ENCODE data around the gene MEIOB. TPM values are rescaled to one million over a fixed set of nuclear protein-coding genes. Genes with fewer than 3 reads are reported as not detected.

MEIOB gene
- total RNA-seq, 5 donors from 2014 or later (not counting 1 experiment from before 2014, with no cell fraction given) = 0.26 TPM; not detected in 4

DNA sequence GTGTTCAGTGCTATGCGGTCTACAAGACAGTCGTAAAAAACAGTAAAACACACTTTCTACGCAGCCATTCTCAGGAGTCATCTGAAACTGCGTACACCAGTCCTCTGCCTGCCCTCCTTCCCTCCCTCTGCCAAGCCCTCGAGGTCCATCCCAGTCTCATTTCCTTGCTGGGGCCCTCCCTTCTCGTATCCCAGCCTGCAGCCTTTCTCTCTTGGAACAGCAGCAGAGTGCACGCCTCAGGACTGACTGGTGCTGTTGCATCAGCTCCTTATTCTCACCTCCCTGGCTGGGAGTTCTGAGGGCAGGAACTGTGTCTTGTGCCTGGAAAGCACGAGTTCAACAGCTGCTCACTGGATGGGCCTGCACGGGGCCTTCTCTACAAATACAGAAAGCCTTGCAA, 32.4 kb downstream of the MEIOB start:
- ChIA-PET POLR2A (no interaction called here), CTCF (no interaction called here)
- no peaks in the 10 kb centered on the region for H3K36me3 ChIP-seq (ENCODE audit: control insufficient read depth in 2 of 2, extremely low read depth in 1 of 2, insufficient read depth in 1 of 2, low read length in 1 of 2)
- peaks cover 4% of the 10 kb centered on the region for H3K36me3 Mint-ChIP-seq
- no peak overlapping the region for H3K4me3 ChIP-seq (ENCODE audit: control insufficient read depth in 1 of 2, extremely low read depth in 1 of 2, low read length in 1 of 2)
- H3K9me3 Mint-ChIP-seq = no peaks in the 10 kb centered on the region
- H3K27ac Mint-ChIP-seq = no peak overlapping the region
- H3K27me3 ChIP-seq (replicated peaks in 1 of 2; ENCODE audit: control insufficient read depth in 2 of 2, extremely low read depth in 1 of 2, insufficient read depth in 2 of 2, low read length in 1 of 2) = peaks cover 0 to 3% of the 10 kb centered on the region in 2 experiments
- H3K4me3 Mint-ChIP-seq = no peak overlapping the region
- H3K9me3 ChIP-seq = no peaks in the 10 kb centered on the region
- H3K4me1 Mint-ChIP-seq = no peaks in the 10 kb centered on the region
- 74% methylated on average over 6 of the region's 9 CpGs for WGBS (ENCODE audit: insufficient coverage)
- no peaks in the 10 kb centered on the region for H3K27me3 Mint-ChIP-seq
- H3K4me1 ChIP-seq (ENCODE audit: control insufficient read depth in 1 of 2, extremely low read depth in 1 of 2, insufficient read depth in 2 of 2, low read length in 2 of 2) = no peaks in the 10 kb centered on the region
- ATAC-seq (replicated peaks in 1 of 4) = no peak
- DNase-seq = no peak
- no peak overlapping the region for H3K27ac ChIP-seq (ENCODE audit: low read length)

DNA sequence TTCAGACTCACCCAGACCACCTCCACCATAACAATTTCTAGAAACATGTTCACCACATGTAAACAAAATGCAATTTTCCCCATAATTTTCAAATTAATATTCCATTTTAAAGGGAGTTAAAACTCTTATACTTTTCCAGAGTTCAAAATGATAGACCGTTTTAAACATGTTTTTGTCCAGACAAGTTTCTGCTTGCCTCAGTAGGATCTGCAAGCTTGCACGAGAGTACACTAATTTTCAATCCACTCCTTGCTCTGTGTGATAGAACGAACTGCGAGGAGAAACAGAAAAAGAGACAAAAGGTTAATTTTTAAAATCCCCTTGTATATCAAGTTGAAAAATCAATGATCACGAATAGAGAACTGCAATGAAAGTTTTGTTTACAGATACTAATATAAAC, 37.9 kb downstream of the MEIOB start:
- Histone ChIP-seq H3K36me3 (ENCODE audit: control insufficient read depth in 2 of 2, extremely low read depth in 1 of 2, insufficient read depth in 1 of 2, low read length in 1 of 2) (no peaks in the 10 kb centered on the region), H3K4me1 (ENCODE audit: control insufficient read depth in 1 of 2, extremely low read depth in 1 of 2, insufficient read depth in 2 of 2, low read length in 2 of 2) (peaks cover 0 to 2% of the 10 kb centered on the region in 2 experiments), H3K9me3 (no peaks in the 10 kb centered on the region), H3K27me3 (replicated peaks in 1 of 2; ENCODE audit: control insufficient read depth in 2 of 2, extremely low read depth in 1 of 2, insufficient read depth in 2 of 2, low read length in 1 of 2) (no peaks in the 10 kb centered on the region), H3K4me3 (ENCODE audit: control insufficient read depth in 1 of 2, extremely low read depth in 1 of 2, low read length in 1 of 2) (no peak overlapping the region), H3K27ac (ENCODE audit: low read length) (no peak overlapping the region)
- DNase-seq = no peak
- peaks cover 3% of the 10 kb centered on the region for H3K36me3 Mint-ChIP-seq
- POLR2A ChIA-PET = no interaction called here
- H3K4me3 Mint-ChIP-seq = no peak overlapping the region
- CTCF ChIA-PET = no interaction called here
- no peaks in the 10 kb centered on the region for H3K9me3 Mint-ChIP-seq
- no peak for ATAC-seq (replicated peaks in 1 of 4)
- 80% methylated on average over 2 of the region's 5 CpGs for WGBS (ENCODE audit: insufficient coverage)
- H3K27ac Mint-ChIP-seq = no peak overlapping the region
- H3K27me3 Mint-ChIP-seq = no peaks in the 10 kb centered on the region
- peaks cover 6 to 17% (median 14%) of the 10 kb centered on the region in 3 donors for H3K4me1 Mint-ChIP-seq

- Histone ChIP-seq H3K36me3 (ENCODE audit: control insufficient read depth in 2 of 2, extremely low read depth in 1 of 2, insufficient read depth in 1 of 2, low read length in 1 of 2) (no peaks in the 10 kb centered on the region), H3K4me1 (ENCODE audit: control insufficient read depth in 1 of 2, extremely low read depth in 1 of 2, insufficient read depth in 2 of 2, low read length in 2 of 2) (peaks cover 2 to 7% of the 10 kb centered on the region in 2 experiments), H3K4me3 (ENCODE audit: control insufficient read depth in 1 of 2, extremely low read depth in 1 of 2, low read length in 1 of 2) (no peak overlapping the region), H3K9me3 (no peaks in the 10 kb centered on the region), H3K27ac (ENCODE audit: low read length) (no peak overlapping the region), H3K27me3 (replicated peaks in 1 of 2; ENCODE audit: control insufficient read depth in 2 of 2, extremely low read depth in 1 of 2, insufficient read depth in 2 of 2, low read length in 1 of 2) (no peaks in the 10 kb centered on the region)
- CTCF ChIA-PET = interaction anchor here (0.6 to 0.7 kb wide), 2 partner anchors 8 to 187 kb away, joined by 6 to 7 read pairs; no protein-coding TSS in a partner anchor
- no peak for DNase-seq
- ATAC-seq (replicated peaks in 1 of 4) = no peak
- Mint-ChIP-seq H3K36me3 (peaks cover 3% of the 10 kb centered on the region), H3K27me3 (no peaks in the 10 kb centered on the region), H3K9me3 (no peaks in the 10 kb centered on the region), H3K4me1 (peaks cover 16 to 27% (median 17%) of the 10 kb centered on the region in 3 donors), H3K27ac (no peak overlapping the region), H3K4me3 (no peak overlapping the region)
- POLR2A ChIA-PET = no interaction called here
- WGBS (ENCODE audit: insufficient coverage) = 83% methylated on average over 6 of the region's 9 CpGs
These were observed 39.0 kb downstream of the MEIOB start for GRCh38 chr16:1832838-1833454.

DNA sequence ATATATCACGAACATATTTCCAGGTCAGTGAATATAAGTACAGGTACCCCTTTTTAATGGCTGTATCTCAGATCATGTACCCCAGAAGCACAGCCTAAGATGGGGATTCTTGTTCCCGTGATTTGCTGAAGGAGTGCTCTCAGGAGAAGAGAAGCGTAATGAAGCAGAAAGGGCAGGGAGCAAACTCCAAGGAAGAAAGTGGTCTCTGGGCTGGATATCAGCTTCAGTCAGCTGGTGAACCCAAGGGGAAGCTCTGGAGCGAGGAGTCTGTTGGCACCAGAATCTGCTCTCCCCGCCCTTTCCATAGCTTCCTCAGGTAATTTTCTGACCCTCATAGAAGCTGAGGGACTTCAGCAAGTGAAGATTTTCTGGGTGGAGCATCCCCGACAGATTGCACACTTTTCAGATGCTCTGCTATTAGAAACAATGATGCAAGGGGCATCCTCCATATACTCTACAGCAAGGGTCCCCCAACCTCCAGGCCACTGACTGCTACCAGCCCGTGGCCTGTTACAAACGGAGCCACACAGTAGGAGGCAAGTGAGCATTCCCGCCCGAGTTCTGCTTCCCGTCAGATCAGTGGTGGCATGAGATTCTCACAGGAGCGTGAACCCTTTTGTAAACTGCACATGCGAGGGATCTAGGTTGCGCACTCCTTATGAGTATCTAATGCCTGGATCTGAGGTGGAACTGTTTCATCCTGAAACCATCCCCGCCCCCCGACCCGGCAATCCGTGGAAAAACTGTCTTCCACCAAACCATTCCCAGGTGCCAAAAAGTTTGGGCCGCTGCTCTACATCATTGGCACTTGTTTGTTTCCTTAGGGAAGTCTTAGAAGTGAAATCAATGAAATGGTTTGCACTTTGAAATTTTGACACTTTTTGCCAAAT, 40.5 kb downstream of the MEIOB start:
- Mint-ChIP-seq H3K4me1 (peaks cover 24 to 36% (median 26%) of the 10 kb centered on the region in 3 donors), H3K27ac (no peak overlapping the region), H3K4me3 (no peak overlapping the region), H3K36me3 (peaks cover 3% of the 10 kb centered on the region), H3K9me3 (no peaks in the 10 kb centered on the region), H3K27me3 (no peaks in the 10 kb centered on the region)
- ChIA-PET CTCF (no interaction called here), POLR2A (no interaction called here)
- no peaks in the 10 kb centered on the region for H3K9me3 ChIP-seq
- DNase-seq (no peak), ATAC-seq (replicated peaks in 1 of 4) (no peak)
- no peak overlapping the region for H3K4me3 ChIP-seq (ENCODE audit: control insufficient read depth in 1 of 2, extremely low read depth in 1 of 2, low read length in 1 of 2)
- no peaks in the 10 kb centered on the region for H3K36me3 ChIP-seq (ENCODE audit: control insufficient read depth in 2 of 2, extremely low read depth in 1 of 2, insufficient read depth in 1 of 2, low read length in 1 of 2)
- peaks cover 8 to 16% of the 10 kb centered on the region in 2 experiments for H3K4me1 ChIP-seq (ENCODE audit: control insufficient read depth in 1 of 2, extremely low read depth in 1 of 2, insufficient read depth in 2 of 2, low read length in 2 of 2)
- H3K27me3 ChIP-seq (replicated peaks in 1 of 2; ENCODE audit: control insufficient read depth in 2 of 2, extremely low read depth in 1 of 2, insufficient read depth in 2 of 2, low read length in 1 of 2) = no peaks in the 10 kb centered on the region
- WGBS (ENCODE audit: insufficient coverage) = 93% methylated on average over 13 of the region's 19 CpGs
- no peak overlapping the region for H3K27ac ChIP-seq (ENCODE audit: low read length)

DNA sequence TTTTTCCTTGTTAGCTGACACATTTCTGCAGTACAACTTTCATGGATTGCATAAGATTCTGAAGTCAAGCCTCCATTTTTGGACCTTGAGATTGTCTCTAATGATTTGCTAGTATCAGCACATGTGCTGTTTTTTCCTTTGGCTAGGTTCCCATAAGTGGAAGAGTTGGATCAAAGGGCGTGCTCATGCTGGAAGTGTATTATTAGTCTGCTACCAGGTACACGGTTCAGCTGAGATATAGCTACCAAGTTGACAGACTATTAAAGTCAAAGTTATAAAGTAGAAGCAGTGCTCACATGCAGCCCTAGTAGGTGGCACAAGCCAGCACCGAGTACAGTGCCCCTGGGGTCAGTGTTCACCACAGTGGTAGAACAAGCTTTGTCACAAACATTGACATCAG, 41.8 kb downstream of the MEIOB start:
- ChIA-PET POLR2A (no interaction called here), CTCF (no interaction called here)
- H3K36me3 Mint-ChIP-seq = peaks cover 3% of the 10 kb centered on the region
- H3K9me3 ChIP-seq = no peaks in the 10 kb centered on the region
- no peak for ATAC-seq (replicated peaks in 1 of 4)
- no peak overlapping the region for H3K4me3 ChIP-seq (ENCODE audit: control insufficient read depth in 1 of 2, extremely low read depth in 1 of 2, low read length in 1 of 2)
- no peaks in the 10 kb centered on the region for H3K9me3 Mint-ChIP-seq
- peaks cover 26 to 43% (median 31%) of the 10 kb centered on the region in 3 donors for H3K4me1 Mint-ChIP-seq
- 88% methylated on average over 3 of the region's 3 CpGs for WGBS (ENCODE audit: insufficient coverage)
- H3K27me3 ChIP-seq (replicated peaks in 1 of 2; ENCODE audit: control insufficient read depth in 2 of 2, extremely low read depth in 1 of 2, insufficient read depth in 2 of 2, low read length in 1 of 2) = no peaks in the 10 kb centered on the region
- no peak overlapping the region for H3K27ac ChIP-seq (ENCODE audit: low read length)
- H3K27me3 Mint-ChIP-seq = no peaks in the 10 kb centered on the region
- no peak overlapping the region for H3K4me3 Mint-ChIP-seq
- no peak for DNase-seq
- no peak overlapping the region for H3K27ac Mint-ChIP-seq
- no peaks in the 10 kb centered on the region for H3K36me3 ChIP-seq (ENCODE audit: control insufficient read depth in 2 of 2, extremely low read depth in 1 of 2, insufficient read depth in 1 of 2, low read length in 1 of 2)
- peaks cover 9 to 24% of the 10 kb centered on the region in 2 experiments for H3K4me1 ChIP-seq (ENCODE audit: control insufficient read depth in 1 of 2, extremely low read depth in 1 of 2, insufficient read depth in 2 of 2, low read length in 2 of 2)

DNA sequence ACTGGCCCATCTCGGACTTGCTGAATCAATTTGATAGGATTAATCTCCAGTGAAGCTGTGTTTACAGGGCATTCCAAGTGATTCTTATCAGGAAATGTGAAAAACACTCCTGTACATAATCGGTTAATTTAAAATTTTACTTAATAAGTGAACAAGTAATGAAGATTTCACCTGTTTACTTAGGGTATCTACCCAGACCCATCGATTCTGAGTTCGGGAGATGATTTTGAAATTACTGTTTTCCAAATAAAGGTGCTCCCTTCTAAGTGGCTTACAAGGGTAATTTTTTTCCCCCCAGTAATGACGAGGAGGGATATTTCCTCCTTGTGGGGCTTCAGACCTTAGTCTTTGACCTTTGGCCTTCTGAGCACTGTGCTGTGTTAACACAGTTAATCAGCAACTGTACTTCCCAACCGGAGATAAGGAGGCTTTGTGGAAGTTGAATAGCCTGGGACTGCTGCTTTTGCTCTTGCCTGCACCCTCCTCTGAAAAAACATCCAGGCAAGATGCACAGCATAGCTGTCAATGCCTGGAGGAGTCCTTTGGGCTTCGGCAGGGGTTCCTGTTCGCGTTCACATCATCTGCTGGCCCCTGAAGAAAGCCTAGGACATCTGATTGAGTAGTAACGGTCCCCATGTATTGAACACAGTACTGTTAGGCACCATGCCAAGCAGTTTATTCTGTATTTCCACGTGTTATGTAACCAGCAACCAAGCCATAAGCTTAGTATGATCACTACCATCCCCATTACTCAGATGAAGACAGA, 43.1 kb downstream of the MEIOB start:
- H3K27ac ChIP-seq (ENCODE audit: low read length) = no peak overlapping the region
- H3K27ac Mint-ChIP-seq = peak overlapping the region; percentile 34 to 59
- no peaks in the 10 kb centered on the region for H3K9me3 Mint-ChIP-seq
- no peak for DNase-seq
- H3K4me3 ChIP-seq (ENCODE audit: control insufficient read depth in 1 of 2, extremely low read depth in 1 of 2, low read length in 1 of 2) = no peak overlapping the region
- POLR2A ChIA-PET = interaction anchor here (0.5 to 0.6 kb wide), 2 partner anchors 10 to 386 kb away, joined by 3 to 4 read pairs; partner anchors contain the start of gene PGP (in 1 of the 2)
- 93% methylated on average over 3 of the region's 11 CpGs for WGBS (ENCODE audit: insufficient coverage)
- H3K4me1 ChIP-seq (ENCODE audit: control insufficient read depth in 1 of 2, extremely low read depth in 1 of 2, insufficient read depth in 2 of 2, low read length in 2 of 2) = peaks cover 10 to 38% of the 10 kb centered on the region in 2 experiments
- H3K27me3 Mint-ChIP-seq = no peaks in the 10 kb centered on the region
- no peaks in the 10 kb centered on the region for H3K9me3 ChIP-seq
- H3K36me3 ChIP-seq (ENCODE audit: control insufficient read depth in 2 of 2, extremely low read depth in 1 of 2, insufficient read depth in 1 of 2, low read length in 1 of 2) = no peaks in the 10 kb centered on the region
- peaks cover 33 to 54% (median 44%) of the 10 kb centered on the region in 3 donors for H3K4me1 Mint-ChIP-seq
- CTCF ChIA-PET = no interaction called here
- H3K36me3 Mint-ChIP-seq = peaks cover 3% of the 10 kb centered on the region
- ATAC-seq (replicated peaks in 1 of 4) = no peak
- peak overlapping the region; percentile 24 to 94 (median 90) for H3K4me3 Mint-ChIP-seq
- no peaks in the 10 kb centered on the region for H3K27me3 ChIP-seq (replicated peaks in 1 of 2; ENCODE audit: control insufficient read depth in 2 of 2, extremely low read depth in 1 of 2, insufficient read depth in 2 of 2, low read length in 1 of 2)
